ENCODE results near the gene RXRA.

RXRA gene

GRCh38 chr9:134323741-134324358, 2.4 kb upstream of the RXRA start:
- no peak for DNase-seq (ENCODE audit: low read depth in 2 of 2)

GRCh38 chr9:134324359-134325095, 1.7 kb upstream of the RXRA start:
- no peak for DNase-seq (ENCODE audit: low read depth in 2 of 2)

- no peak for DNase-seq (ENCODE audit: low read depth in 2 of 2)
Measured at GRCh38 chr9:134325096-134325812, 1.0 kb upstream of the RXRA start.

- DNase-seq (ENCODE audit: low read depth in 2 of 2) = no peak
Measured at GRCh38 chr9:134326724-134327601, 708 bp downstream of the RXRA start.

GRCh38 chr9:134327671-134328231, 1.5 kb downstream of the RXRA start:
- DNase-seq (ENCODE audit: low read depth in 2 of 2) = no peak

GRCh38 chr9:134328341-134328840, 2.1 kb downstream of the RXRA start:
- no peak for DNase-seq (ENCODE audit: low read depth in 2 of 2)

- DNase-seq (ENCODE audit: low read depth in 2 of 2) = no peak
Measured at GRCh38 chr9:134328841-134329575, 2.8 kb downstream of the RXRA start.

GRCh38 chr9:134329576-134329855, 3.3 kb downstream of the RXRA start:
- no peak for DNase-seq (ENCODE audit: low read depth in 2 of 2)

- no peak for DNase-seq (ENCODE audit: low read depth in 2 of 2)
Measured at GRCh38 chr9:134329886-134330285, 3.6 kb downstream of the RXRA start.

- DNase-seq (ENCODE audit: low read depth in 2 of 2) = no peak
Measured at GRCh38 chr9:134330590-134330989, 4.3 kb downstream of the RXRA start.

GRCh38 chr9:134331186-134332025, 5.2 kb downstream of the RXRA start:
- DNase-seq (ENCODE audit: low read depth in 2 of 2) = no peak

GRCh38 chr9:134332266-134332665, 6.0 kb downstream of the RXRA start:
- no peak for DNase-seq (ENCODE audit: low read depth in 2 of 2)

GRCh38 chr9:134332841-134333233, 6.6 kb downstream of the RXRA start:
- DNase-seq (ENCODE audit: low read depth in 2 of 2) = no peak

GRCh38 chr9:134333234-134333873, 7.1 kb downstream of the RXRA start:
- DNase-seq (ENCODE audit: low read depth in 2 of 2) = no peak

GRCh38 chr9:134333874-134334581, 7.8 kb downstream of the RXRA start:
- no peak for DNase-seq (ENCODE audit: low read depth in 2 of 2)

- DNase-seq (ENCODE audit: low read depth in 2 of 2) = no peak
Measured at GRCh38 chr9:134335061-134335460, 8.8 kb downstream of the RXRA start.

GRCh38 chr9:134335486-134336220, 9.4 kb downstream of the RXRA start:
- DNase-seq (ENCODE audit: low read depth in 2 of 2) = no peak

GRCh38 chr9:134336228-134336627, 10.0 kb downstream of the RXRA start:
- no peak for DNase-seq (ENCODE audit: low read depth in 2 of 2)
